Type B pancreatic cell (in vitro differentiated cells): ENCODE data around the gene ODAPH. TPM values are rescaled to one million over a fixed set of nuclear protein-coding genes. Genes with fewer than 3 reads are reported as not detected.

Source experiments
- DNase-seq: peaks from one replicate; pipeline ENCODE4 v3.0.0; 2021; ENCODE audit warnings: mixed read lengths; ENCODE audit not compliant: unreplicated experiment; ENCODE audit errors: extremely low spot score
- H3K27ac Mint-ChIP-seq: 2 replicates; pipeline ENCODE4 v1.8.0; 2021; ENCODE audit warnings: mild to moderate bottlenecking, mixed read lengths
- H3K27me3 Mint-ChIP-seq: 2 replicates; pipeline ENCODE4 v1.8.0; 2021; ENCODE audit warnings: mixed read lengths
- H3K36me3 Mint-ChIP-seq: 2 replicates; pipeline ENCODE4 v1.8.0; 2021; ENCODE audit warnings: mixed read lengths
- H3K4me1 Mint-ChIP-seq: one replicate; pipeline ENCODE4 v1.8.0; 2021; ENCODE audit warnings: mixed read lengths; ENCODE audit not compliant: unreplicated experiment
- H3K4me3 Mint-ChIP-seq: 2 replicates; pipeline ENCODE4 v1.8.0; 2021; ENCODE audit warnings: mild to moderate bottlenecking, mixed read lengths
- H3K9me3 Mint-ChIP-seq: 2 replicates; pipeline ENCODE4 v1.8.0; 2021; ENCODE audit warnings: mixed read lengths
- total RNA-seq: library from RNA; stranded (reverse); gene quantifications from 2 replicates; pipeline ENCODE4 v1.2.1, GENCODE V29; 2021; ENCODE audit warnings: low replicate concordance
- TF ChIP-seq, protein P1 (sequence below): fragments of 200-600 bp; sonication (generic); conservative IDR thresholded peaks from 2 replicates; pipeline ENCODE4 v1.5.0; 2021; ENCODE audit warnings: antibody characterized with exemption, mild to moderate bottlenecking

ODAPH gene
- total RNA-seq, 1 donor from 2014 or later: not detected

DNA sequence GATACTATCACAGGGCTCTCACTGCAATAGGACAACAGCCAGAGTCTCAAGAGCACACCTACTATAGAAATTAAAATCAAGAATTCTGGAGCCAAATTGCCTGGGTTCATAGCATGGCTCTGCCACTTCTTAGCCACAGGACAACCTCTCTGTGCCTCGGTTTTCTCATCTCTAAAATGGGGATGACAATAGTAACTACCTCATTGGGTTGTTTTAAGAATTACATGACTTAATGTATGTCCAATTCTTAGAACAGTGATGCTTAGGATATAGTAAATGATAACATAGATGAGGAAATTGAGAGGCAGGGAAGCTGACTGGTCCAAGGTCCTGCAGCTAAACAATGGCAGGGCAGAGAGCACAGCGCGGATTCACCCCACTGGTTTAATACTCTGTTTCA, 11.0 kb upstream of the ODAPH start:
- H3K9me3 Mint-ChIP-seq: peaks cover 5% of the 10 kb centered on the region
- no peaks in the 10 kb centered on the region for H3K27me3 Mint-ChIP-seq
- no peaks in the 10 kb centered on the region for H3K36me3 Mint-ChIP-seq
- no peak overlapping the region for H3K4me3 Mint-ChIP-seq
- peaks cover 6% of the 10 kb centered on the region for H3K4me1 Mint-ChIP-seq
- no peak for DNase-seq
- TF ChIP-seq, protein P1, sequence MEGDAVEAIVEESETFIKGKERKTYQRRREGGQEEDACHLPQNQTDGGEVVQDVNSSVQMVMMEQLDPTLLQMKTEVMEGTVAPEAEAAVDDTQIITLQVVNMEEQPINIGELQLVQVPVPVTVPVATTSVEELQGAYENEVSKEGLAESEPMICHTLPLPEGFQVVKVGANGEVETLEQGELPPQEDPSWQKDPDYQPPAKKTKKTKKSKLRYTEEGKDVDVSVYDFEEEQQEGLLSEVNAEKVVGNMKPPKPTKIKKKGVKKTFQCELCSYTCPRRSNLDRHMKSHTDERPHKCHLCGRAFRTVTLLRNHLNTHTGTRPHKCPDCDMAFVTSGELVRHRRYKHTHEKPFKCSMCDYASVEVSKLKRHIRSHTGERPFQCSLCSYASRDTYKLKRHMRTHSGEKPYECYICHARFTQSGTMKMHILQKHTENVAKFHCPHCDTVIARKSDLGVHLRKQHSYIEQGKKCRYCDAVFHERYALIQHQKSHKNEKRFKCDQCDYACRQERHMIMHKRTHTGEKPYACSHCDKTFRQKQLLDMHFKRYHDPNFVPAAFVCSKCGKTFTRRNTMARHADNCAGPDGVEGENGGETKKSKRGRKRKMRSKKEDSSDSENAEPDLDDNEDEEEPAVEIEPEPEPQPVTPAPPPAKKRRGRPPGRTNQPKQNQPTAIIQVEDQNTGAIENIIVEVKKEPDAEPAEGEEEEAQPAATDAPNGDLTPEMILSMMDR: no peak
- H3K27ac Mint-ChIP-seq: no peak overlapping the region

DNA sequence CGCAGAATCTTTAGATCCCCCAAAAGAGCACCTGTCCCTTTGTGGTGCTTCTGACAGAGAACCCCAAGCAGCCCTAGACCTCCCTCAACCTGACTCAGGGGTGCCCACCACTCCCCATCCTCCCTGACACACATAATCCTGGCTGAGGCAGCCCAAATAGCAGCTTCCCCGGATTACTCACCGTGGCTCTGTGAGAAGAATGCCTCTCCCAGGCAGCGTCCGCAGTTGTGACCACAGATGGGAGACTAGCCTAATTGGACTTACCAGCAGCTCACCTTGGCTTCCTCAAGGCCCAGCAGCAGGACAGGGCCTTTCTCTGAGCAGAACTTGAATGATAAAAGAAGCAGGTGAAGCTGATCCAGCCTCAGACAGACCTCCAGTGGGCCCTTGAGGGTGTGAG, 10.3 kb upstream of the ODAPH start:
- Mint-ChIP-seq H3K9me3 (peaks cover 5% of the 10 kb centered on the region), H3K4me3 (no peak overlapping the region), H3K4me1 (peaks cover 6% of the 10 kb centered on the region), H3K27ac (no peak overlapping the region), H3K27me3 (no peaks in the 10 kb centered on the region), H3K36me3 (no peaks in the 10 kb centered on the region)
- TF ChIP-seq, protein P1: no peak
- no peak for DNase-seq

DNA sequence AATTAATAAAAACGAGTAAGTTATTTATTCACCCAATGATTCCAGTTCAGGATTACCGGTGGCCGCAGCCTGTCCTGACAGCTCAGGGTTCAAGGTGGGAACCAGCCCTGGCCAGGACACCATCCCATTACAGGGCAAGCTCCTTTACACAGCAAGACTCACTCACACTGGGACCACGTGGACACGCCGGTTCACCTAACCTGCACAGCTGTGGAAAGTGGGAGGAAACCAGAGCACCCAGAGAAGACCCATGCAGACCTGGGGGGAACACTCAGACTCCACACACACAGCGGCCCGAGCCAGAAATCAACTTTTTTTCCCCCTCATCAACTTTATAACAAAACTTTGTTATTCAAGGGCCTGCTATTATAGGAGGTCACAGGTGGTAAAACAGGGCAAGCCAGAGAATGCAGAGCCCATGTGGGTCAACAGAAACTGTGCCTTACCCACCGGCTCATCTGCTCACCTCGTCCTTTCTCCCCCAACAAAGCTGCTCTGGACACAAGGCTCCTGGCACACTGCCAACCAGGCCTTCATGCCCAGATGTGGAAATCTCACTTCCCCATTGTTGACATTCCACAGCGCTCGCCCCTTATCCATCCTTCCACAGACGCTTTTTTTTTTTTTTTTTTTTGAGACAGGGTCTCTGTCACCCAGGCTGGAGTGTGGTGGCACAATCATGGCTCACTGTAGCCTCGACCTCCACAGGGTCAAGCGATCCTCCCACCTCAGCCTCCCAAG, 8.0 kb upstream of the ODAPH start:
- H3K4me1 Mint-ChIP-seq: peaks cover 6% of the 10 kb centered on the region
- H3K4me3 Mint-ChIP-seq: no peak overlapping the region
- no peaks in the 10 kb centered on the region for H3K36me3 Mint-ChIP-seq
- no peak overlapping the region for H3K27ac Mint-ChIP-seq
- no peak for DNase-seq
- no peaks in the 10 kb centered on the region for H3K27me3 Mint-ChIP-seq
- H3K9me3 Mint-ChIP-seq: peaks cover 5% of the 10 kb centered on the region
- TF ChIP-seq, protein P1: no peak

DNA sequence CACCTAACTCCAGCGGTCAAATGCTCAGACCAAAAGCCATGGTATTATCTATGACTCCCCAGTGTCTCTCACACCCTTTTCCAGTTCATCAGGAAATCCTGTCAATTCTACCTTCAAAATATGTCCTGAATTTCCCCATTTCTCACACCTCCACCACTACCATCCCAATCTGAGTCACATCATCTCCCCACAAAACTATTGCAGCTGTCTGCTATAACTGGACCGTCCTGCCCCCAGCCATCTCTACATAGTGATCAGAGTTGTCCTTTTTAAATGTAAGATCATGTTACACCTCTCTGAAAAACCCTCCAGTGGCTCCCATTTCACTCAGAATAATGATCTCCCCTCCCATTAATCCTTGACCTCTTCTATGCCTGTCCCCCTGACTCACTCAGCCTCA, 6.8 kb upstream of the ODAPH start:
- peaks cover 5% of the 10 kb centered on the region for H3K9me3 Mint-ChIP-seq
- TF ChIP-seq, protein P1: no peak
- H3K4me3 Mint-ChIP-seq: no peak overlapping the region
- peaks cover 6% of the 10 kb centered on the region for H3K4me1 Mint-ChIP-seq
- H3K27ac Mint-ChIP-seq: no peak overlapping the region
- no peaks in the 10 kb centered on the region for H3K27me3 Mint-ChIP-seq
- no peak for DNase-seq
- H3K36me3 Mint-ChIP-seq: no peaks in the 10 kb centered on the region

DNA sequence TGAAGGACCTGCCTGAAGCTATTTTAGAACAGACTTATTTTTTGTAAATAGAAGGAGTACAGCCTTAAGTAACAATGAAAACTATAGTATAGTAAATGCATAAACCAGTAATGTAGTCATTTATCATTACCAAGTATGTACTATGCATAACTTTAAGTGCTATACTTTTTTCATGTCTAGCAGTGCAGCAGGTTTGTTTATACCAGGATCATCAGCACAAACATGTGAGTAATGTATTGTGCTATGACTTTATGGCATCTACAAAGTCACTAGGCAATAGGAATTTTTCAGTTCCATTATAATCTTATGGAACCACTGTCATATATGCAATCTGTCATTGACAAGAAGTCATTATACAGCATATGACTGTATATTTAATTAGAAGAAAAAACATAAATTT, 3.4 kb upstream of the ODAPH start:
- Mint-ChIP-seq H3K4me1 (peaks cover 10% of the 10 kb centered on the region), H3K36me3 (no peaks in the 10 kb centered on the region), H3K27me3 (no peaks in the 10 kb centered on the region), H3K4me3 (no peak overlapping the region), H3K27ac (no peak overlapping the region), H3K9me3 (peaks cover 5% of the 10 kb centered on the region)
- TF ChIP-seq, protein P1: no peak
- DNase-seq: no peak

DNA sequence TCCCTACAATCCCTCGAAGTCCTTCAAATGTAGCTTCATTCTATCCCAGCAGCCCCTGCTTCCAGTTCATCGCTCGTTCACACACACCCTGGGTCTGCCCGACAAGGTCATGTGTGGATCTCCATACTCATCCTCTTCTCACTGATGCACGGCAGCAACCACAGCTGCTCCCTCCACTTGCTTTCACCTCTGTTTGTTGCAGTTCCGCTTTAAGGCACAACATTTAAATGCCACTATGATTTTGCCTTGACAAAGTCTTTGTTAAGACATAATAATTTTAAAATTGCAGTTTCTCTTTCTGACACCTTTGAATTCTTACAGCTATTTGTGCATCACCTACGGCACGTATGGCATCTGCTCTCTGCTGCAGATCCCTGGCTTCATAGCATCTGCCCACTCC, 1.8 kb downstream of the ODAPH start:
- H3K27me3 Mint-ChIP-seq: peaks cover 3% of the 10 kb centered on the region
- no peak overlapping the region for H3K27ac Mint-ChIP-seq
- peaks cover 6% of the 10 kb centered on the region for H3K9me3 Mint-ChIP-seq
- no peaks in the 10 kb centered on the region for H3K36me3 Mint-ChIP-seq
- TF ChIP-seq, protein P1: no peak
- DNase-seq: no peak
- H3K4me1 Mint-ChIP-seq: peaks cover 24% of the 10 kb centered on the region
- H3K4me3 Mint-ChIP-seq: no peak overlapping the region
